ENCODE results near the gene EGR1. TPM values are rescaled to one million over a fixed set of nuclear protein-coding genes. Genes with fewer than 3 reads are reported as not detected.
A peak's percentile ranks its signal among the peaks of the same experiment; 100 is the strongest.

The EGR1 gene
- total RNA-seq, 1 donor from 2014 or later, result 6.7 TPM

- TF ChIP-seq CTCF (conservative IDR thresholded peaks at IDR 0.05; ENCODE audit: low read depth, low read length), result no peak
- no peak for DNase-seq (ENCODE audit: low read depth)
- H3K4me3 ChIP-seq (ENCODE audit: low read depth, low read length), result peak overlapping the region; percentile 87
Observed at GRCh38 chr5:138466900-138467710, 1.8 kb downstream of the EGR1 start.

GRCh38 chr5:138467711-138468132 lies 2.4 kb downstream of the EGR1 start:
- TF ChIP-seq CTCF (conservative IDR thresholded peaks at IDR 0.05; ENCODE audit: low read depth, low read length), result no peak
- peak overlapping the region; percentile 87 for H3K4me3 ChIP-seq (ENCODE audit: low read depth, low read length)
- DNase-seq (ENCODE audit: low read depth), result no peak

- peak overlapping the region; percentile 87 for H3K4me3 ChIP-seq (ENCODE audit: low read depth, low read length)
- no peak for TF ChIP-seq CTCF (conservative IDR thresholded peaks at IDR 0.05; ENCODE audit: low read depth, low read length)
- DNase-seq (ENCODE audit: low read depth), result no peak
Observed at GRCh38 chr5:138468133-138468965, 3.1 kb downstream of the EGR1 start.

- DNase-seq (ENCODE audit: low read depth), result peak; percentile 56
- H3K4me3 ChIP-seq (ENCODE audit: low read depth, low read length), result no peak overlapping the region
- no peak for TF ChIP-seq CTCF (conservative IDR thresholded peaks at IDR 0.05; ENCODE audit: low read depth, low read length)
Observed at GRCh38 chr5:138468966-138469539, 3.8 kb downstream of the EGR1 start.

GRCh38 chr5:138469540-138470321 lies 4.5 kb downstream of the EGR1 start:
- TF ChIP-seq CTCF (conservative IDR thresholded peaks at IDR 0.05; ENCODE audit: low read depth, low read length), result no peak
- no peak overlapping the region for H3K4me3 ChIP-seq (ENCODE audit: low read depth, low read length)
- DNase-seq (ENCODE audit: low read depth), result peak; percentile 74

GRCh38 chr5:138470322-138471051 lies 5.2 kb downstream of the EGR1 start:
- DNase-seq (ENCODE audit: low read depth), result peak; percentile 74

More at GRCh38 chr5:138470322-138471051, 5.2 kb downstream of the EGR1 start:
- no peak for TF ChIP-seq CTCF (conservative IDR thresholded peaks at IDR 0.05; ENCODE audit: low read depth, low read length)
- no peak overlapping the region for H3K4me3 ChIP-seq (ENCODE audit: low read depth, low read length)
